Body of pancreas (tissue), 4 donors: ENCODE data around the gene ROBO1.

Experiments used
- CTCF ChIP-seq, 7 experiments: fragments of 450-650 bp in 4 of 7; fragments of 200-600 bp in 3 of 7; sonication (generic) in 3 of 7; IDR thresholded peaks; one replicate each; pipeline ENCODE4 v1.5.1; 2016 to 2019; ENCODE audit warnings: antibody characterized with exemption in 7 of 7
- POLR2A ChIP-seq, 3 donors: fragments of 450-650 bp; IDR thresholded peaks; one replicate each; pipeline ENCODE4 v1.6.1; 2016; ENCODE audit warnings: antibody characterized with exemption in 3 of 3, mild to moderate bottlenecking in 2 of 3

GRCh38 chr3:79236496-79236895 lies 531.3 kb downstream of the ROBO1 start:
- TF ChIP-seq CTCF (IDR thresholded peaks at IDR 0.05) = no peak
- no peak for TF ChIP-seq POLR2A (IDR thresholded peaks at IDR 0.05)
